ENCODE data around the gene NPY4R2.
"Not testable (repeated sequence)": the region's sequence is repeated elsewhere in the genome, so short reads cannot be mapped to it uniquely, and the experiment has no call there.

The NPY4R2 gene, protein sequence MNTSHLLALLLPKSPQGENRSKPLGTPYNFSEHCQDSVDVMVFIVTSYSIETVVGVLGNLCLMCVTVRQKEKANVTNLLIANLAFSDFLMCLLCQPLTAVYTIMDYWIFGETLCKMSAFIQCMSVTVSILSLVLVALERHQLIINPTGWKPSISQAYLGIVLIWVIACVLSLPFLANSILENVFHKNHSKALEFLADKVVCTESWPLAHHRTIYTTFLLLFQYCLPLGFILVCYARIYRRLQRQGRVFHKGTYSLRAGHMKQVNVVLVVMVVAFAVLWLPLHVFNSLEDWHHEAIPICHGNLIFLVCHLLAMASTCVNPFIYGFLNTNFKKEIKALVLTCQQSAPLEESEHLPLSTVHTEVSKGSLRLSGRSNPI

DNA sequence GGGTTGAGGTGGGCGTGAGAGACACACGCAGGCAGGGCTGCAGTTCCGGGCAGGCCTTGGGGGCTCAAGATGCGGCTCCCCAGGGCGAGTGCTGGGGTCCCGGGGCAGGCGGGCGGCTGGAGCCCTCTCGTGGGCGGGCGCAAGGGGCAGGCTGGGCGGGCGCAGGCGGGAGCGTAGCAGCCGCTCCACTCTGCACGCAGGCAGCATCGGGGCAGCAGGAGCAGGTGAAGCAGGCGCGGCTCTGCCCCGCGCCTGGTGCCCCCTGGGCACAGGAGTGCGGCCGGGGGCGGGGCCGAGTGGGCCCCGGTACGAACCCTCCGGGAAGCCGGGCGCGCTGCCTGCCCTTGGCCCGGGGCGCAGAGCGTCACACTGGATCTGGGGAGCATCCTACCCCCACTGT, at the start of gene NPY4R2:
Gene NPY4R2 (plus strand): TSS at position 188 of the 400 bp plus-strand sequence. CDS start 3,326 bp downstream, outside the sequence.
- not testable (repeated sequence) for H3K27me3 Mint-ChIP-seq, H3K36me3 Mint-ChIP-seq, H3K27ac Mint-ChIP-seq, H3K4me1 Mint-ChIP-seq, H3K4me3 Mint-ChIP-seq, H3K9me3 Mint-ChIP-seq

DNA sequence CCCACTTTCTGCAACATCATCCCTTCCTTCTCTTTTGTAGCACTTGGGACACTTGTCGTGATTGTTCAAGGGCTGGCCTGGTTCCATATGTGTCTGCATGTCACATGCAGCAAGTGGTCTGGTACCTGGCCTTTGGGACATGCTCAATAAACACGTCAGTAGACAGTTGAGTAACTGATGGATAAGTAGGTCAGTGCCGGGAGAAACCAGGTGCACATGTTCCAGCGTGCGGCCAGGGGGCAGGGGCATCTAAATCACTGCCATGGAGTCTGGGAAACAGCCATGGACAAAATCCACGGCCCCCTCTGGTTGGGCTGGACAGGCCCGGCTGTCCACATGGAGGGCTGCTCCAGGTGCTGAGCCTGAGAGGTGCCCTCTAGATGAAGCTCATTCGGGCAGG, 47.6 kb upstream of the NPY4R2 start:
- H3K27ac Mint-ChIP-seq, H3K4me1 Mint-ChIP-seq, H3K9me3 Mint-ChIP-seq, H3K36me3 Mint-ChIP-seq, H3K27me3 Mint-ChIP-seq, H3K4me3 Mint-ChIP-seq: not testable (repeated sequence)

DNA sequence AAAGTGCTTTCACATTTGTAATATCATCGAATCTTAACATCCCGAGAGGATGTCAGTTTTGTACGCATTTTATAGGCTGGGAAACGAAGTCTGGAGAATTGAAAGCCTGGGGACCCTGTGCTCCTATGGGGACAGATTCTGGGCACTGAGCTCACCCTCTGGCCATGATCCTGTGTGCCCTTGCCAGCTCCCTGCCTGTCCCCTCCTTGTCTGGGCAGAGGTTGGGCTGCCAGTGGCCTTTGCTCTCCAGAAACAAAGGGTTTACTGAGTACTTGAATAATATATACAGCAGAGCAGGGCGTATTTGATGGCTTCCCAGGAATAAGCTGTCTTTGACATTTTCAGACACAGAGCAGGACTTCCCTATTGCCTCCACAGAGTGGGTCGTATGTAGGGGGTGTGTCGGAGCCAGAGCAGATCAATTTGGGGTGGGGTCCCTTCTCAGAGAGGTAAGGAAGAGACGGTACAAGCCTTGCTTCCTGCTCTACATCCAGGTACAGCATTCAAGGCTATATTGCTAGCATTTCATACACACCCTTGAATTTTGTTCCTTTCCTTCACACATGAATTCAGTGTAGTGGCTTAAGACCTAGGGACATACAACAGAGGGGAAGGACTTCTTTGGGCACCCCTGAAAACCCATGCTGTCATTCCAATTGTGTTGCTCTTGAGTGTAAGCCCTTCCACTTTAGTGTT, 46.8 kb upstream of the NPY4R2 start:
- H3K4me3 Mint-ChIP-seq, H3K4me1 Mint-ChIP-seq, H3K27me3 Mint-ChIP-seq, H3K9me3 Mint-ChIP-seq, H3K27ac Mint-ChIP-seq, H3K36me3 Mint-ChIP-seq: not testable (repeated sequence)

DNA sequence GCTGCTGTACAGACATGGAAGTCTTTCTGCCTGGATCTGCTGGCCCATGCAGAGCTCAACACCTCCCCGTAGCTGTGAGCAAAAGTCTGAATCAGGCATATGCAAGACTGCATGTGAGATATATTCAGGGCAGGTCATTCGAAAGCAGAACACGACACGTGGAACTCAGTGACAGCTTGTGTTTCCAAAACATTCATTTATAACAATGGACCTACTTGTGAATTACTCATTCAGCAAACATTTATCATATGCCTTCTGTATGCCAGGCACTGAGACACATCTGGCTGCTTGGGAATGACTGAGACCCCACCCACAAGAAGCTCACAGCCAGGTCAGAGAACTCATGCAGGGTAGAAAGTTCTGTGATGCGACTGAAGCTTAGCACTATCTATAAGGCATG, 46.2 kb upstream of the NPY4R2 start:
- not testable (repeated sequence) for H3K9me3 Mint-ChIP-seq, H3K36me3 Mint-ChIP-seq, H3K4me3 Mint-ChIP-seq, H3K27ac Mint-ChIP-seq, H3K4me1 Mint-ChIP-seq, H3K27me3 Mint-ChIP-seq

DNA sequence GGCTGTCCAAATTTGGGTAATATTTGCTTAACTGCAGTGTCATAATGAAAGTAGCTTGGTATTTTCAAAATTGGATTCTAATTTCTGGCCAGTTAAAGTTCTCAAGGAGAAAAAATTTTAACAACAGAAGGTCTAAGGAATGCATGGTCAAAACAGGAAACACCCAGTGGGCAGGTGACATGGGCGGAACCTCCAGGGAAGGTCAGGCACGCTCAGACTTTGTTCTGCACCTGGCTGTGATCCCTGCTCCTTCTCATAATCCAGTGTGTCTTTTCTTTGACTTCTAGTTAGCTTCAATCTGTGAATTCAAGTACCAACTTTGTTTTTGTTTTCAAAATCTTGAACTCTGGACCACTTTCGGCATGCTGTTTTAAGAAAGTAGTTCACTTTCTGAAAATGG, 34.2 kb upstream of the NPY4R2 start:
- H3K4me1 Mint-ChIP-seq, H3K4me3 Mint-ChIP-seq, H3K27me3 Mint-ChIP-seq, H3K27ac Mint-ChIP-seq, H3K36me3 Mint-ChIP-seq, H3K9me3 Mint-ChIP-seq: not testable (repeated sequence)

DNA sequence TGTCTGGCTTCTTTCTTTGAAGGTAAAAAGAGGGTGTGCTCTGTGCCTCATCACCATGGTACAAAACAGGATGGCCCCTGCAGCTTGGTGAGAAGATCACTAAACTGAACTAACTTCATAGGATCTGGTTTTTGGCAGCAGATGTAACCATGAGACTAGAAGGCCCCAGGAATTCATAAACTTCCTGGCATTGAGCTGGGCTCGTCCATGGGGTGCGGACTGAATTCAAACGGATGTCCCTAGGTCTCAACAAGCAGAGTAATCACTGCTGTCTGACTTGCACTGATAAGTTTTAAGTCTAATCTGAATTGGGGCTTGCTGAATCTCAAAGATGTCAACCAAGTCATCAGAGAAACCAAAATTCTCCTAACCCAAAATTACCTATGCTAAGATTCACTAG, 33.5 kb upstream of the NPY4R2 start:
- H3K4me1 Mint-ChIP-seq, H3K9me3 Mint-ChIP-seq, H3K27ac Mint-ChIP-seq, H3K4me3 Mint-ChIP-seq, H3K36me3 Mint-ChIP-seq, H3K27me3 Mint-ChIP-seq: not testable (repeated sequence)

DNA sequence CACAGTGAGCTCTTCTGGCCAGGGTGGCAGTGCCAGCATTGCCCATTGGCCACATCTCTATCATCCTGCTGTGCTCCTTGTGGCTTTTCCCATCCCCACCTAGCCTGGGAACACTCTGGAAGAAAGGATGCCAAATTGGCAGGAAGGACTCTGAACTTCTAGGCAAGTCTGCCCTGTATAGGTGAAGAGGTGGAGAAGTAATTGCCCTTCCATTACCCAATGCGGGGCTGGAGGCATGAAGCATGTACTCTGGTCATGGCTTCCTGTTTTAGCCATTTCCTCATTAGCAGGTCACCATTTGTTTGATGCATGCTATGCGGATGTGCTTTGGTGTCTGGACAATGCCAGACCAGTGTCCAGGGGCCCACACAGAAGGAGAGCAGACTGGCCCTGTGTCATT, 32.1 kb upstream of the NPY4R2 start:
- H3K36me3 Mint-ChIP-seq, H3K27ac Mint-ChIP-seq, H3K4me3 Mint-ChIP-seq, H3K9me3 Mint-ChIP-seq, H3K4me1 Mint-ChIP-seq, H3K27me3 Mint-ChIP-seq: not testable (repeated sequence)

DNA sequence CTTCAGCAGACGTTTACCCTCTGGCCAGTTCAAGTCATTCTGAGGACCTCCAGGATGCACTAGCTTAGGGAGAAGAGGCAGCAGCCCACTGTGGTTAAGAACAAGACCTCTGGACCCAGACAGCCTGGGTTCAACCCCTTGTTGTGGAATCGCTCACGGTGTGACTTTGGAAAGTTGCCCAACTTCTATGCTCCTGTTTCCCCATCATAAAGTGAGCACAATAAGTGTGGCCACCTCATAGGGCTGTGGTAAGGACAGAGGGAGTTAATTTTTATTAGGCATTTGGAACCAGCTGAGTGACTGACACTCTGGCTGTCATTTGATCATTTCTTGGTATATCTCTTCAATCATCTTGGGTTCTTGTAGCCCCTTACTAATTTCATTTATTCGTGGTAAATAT, 31.6 kb upstream of the NPY4R2 start:
- not testable (repeated sequence) for H3K4me1 Mint-ChIP-seq, H3K9me3 Mint-ChIP-seq, H3K27ac Mint-ChIP-seq, H3K4me3 Mint-ChIP-seq, H3K27me3 Mint-ChIP-seq, H3K36me3 Mint-ChIP-seq

DNA sequence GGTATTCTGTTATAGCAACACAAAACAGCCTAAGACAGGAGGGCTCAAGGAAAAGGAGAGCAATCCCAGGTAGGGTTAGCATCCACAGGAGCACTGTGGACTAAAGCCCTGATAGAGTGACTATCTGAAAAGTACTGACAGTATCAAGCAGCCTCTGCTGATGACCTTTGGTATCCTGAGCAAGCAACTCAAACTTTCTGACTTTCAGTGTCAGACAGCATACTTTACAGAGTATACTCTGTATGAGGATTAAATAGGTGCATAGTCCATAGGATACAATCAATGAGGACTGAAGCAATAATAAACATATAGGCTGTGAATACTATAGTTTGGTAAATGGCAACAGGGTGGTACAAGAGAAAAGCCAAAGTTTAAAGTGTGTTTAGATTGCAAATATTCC, 27.7 kb upstream of the NPY4R2 start:
- H3K9me3 Mint-ChIP-seq, H3K27me3 Mint-ChIP-seq, H3K27ac Mint-ChIP-seq, H3K4me3 Mint-ChIP-seq, H3K4me1 Mint-ChIP-seq, H3K36me3 Mint-ChIP-seq: not testable (repeated sequence)

DNA sequence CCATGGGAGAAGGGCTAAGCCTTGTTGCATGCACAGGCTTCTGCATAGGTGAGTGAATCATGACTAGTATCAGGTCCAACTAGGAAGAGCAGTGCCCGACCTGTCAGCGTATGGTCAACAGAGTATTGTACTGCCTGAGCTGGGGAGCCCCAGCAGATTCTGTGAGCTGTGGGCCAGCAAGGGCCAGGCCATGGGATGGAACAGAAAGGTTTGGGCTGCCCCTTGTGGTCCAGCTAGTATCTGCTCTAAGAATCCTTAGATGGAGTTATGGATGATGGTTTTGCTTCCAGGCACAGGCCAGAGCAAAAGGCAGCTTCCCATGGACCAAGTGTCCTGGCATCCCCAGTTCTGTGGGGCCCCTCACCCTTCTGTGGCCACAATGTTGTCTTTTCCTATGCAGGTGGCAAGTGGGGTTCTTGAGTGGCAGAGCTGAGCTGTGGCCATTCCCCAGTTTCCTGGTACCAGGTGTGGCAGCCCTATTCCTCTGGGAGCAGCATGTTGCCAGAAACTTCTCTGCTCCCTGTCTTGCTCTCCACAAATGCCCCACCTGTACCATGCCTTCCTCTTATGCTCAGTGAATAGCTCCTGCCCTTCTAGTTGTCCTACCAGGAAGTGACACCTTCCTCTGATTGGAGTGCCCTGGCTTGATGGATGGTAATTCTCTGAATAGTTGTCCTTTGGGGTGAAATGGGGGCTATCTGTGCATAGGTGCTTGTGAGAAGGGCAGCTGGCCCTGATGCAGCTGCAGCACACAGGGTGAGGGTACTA, 25.8 kb upstream of the NPY4R2 start:
- H3K9me3 Mint-ChIP-seq, H3K27ac Mint-ChIP-seq, H3K4me1 Mint-ChIP-seq, H3K27me3 Mint-ChIP-seq, H3K4me3 Mint-ChIP-seq, H3K36me3 Mint-ChIP-seq: not testable (repeated sequence)

DNA sequence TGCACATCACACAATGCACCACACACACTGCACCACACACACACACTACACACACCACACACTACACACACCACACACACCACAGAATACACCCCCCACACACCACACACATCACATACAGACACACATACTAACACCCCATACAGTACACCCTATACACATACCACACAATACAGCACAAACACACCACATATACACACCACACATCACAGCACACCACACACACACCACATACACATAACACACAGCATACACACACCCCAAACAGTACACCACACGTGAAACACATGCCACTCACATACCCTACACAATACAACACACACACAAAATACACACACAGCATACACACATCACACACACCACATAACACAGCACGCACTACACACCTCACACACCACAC, 23.9 kb upstream of the NPY4R2 start:
- H3K36me3 Mint-ChIP-seq, H3K4me3 Mint-ChIP-seq, H3K27me3 Mint-ChIP-seq, H3K4me1 Mint-ChIP-seq, H3K9me3 Mint-ChIP-seq, H3K27ac Mint-ChIP-seq: not testable (repeated sequence)

DNA sequence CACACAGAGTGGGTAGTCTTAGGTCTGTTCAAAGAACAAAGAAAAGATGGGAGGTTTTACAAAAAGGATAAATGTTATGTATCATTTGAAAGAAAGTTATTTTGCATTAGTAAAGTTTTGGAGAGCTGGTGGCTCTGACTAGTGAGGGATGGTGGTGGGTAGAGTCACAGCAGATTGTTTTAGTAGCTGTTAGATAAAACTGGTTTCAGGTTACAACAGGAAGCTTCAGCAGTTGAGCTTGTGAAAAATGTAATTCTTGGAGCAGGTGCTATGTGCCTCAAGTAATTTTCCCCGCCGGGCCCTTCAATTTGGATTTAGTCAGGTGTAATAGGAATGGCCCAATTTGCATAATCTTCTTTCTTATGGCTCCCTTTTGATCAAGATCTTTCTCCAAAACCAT, 20.6 kb upstream of the NPY4R2 start:
- not testable (repeated sequence) for H3K27ac Mint-ChIP-seq, H3K36me3 Mint-ChIP-seq, H3K27me3 Mint-ChIP-seq, H3K4me1 Mint-ChIP-seq, H3K4me3 Mint-ChIP-seq, H3K9me3 Mint-ChIP-seq

DNA sequence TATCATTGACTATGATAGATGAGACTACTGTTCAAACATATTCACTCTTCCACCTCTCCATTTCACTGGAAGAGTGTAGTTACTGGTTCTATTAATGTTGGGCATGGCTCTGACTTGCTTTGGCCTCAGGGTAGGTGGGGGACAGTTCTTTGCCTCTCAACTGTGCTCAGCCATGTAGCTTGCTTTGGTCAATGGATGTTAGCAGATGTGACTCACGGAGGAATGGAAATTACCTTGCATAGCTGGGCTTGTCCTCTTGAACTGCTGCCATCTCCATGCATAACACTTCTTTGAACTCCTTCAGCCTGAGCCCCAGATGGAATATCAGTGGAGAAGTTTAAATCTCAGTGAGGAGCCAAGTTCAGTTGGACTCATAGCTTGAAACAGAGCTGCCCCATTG, 9.1 kb upstream of the NPY4R2 start:
- H3K27me3 Mint-ChIP-seq, H3K4me3 Mint-ChIP-seq, H3K9me3 Mint-ChIP-seq, H3K27ac Mint-ChIP-seq, H3K4me1 Mint-ChIP-seq, H3K36me3 Mint-ChIP-seq: not testable (repeated sequence)

DNA sequence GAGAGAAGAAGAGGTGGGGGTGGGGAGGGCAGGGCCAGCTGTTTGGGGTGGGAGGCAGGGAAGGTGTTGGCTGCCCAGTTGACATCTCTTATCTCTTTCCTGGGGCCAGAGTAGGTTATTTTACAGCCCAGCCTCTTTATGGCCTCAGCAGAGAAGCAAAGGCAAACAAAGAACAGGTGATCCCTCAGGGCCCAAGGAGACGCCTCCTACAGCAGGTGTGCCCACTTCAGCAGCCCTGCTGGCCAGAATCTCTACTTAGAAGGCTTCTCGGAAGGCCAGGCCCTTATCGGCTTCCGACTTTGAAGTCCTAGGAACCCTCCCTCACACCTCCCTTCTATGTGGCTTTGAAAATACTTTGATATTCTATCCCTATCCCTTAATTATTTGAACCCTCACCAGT, 8.0 kb upstream of the NPY4R2 start:
- H3K4me3 Mint-ChIP-seq, H3K9me3 Mint-ChIP-seq, H3K36me3 Mint-ChIP-seq, H3K4me1 Mint-ChIP-seq, H3K27ac Mint-ChIP-seq, H3K27me3 Mint-ChIP-seq: not testable (repeated sequence)

DNA sequence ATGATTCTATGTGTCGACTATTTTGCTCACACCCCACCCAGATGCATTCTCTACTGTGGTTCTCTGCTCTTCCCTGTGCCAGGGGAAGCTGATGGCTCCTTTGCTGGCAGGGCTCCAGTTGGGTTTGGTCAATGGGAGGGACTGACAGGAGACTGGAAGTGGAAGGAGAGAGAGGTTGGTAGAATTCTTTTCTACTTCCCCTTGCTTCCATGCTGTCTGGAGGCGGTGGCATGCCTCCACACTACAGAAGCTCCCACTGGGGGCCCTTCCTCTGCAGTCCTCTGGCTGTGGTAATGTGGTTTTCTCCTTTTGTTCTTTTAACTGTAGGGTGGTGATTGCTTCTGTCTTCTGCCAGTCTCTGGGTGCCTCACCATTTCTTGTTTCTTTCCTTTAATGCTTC, 4.4 kb upstream of the NPY4R2 start:
- not testable (repeated sequence) for H3K9me3 Mint-ChIP-seq, H3K27ac Mint-ChIP-seq, H3K36me3 Mint-ChIP-seq, H3K4me3 Mint-ChIP-seq, H3K4me1 Mint-ChIP-seq, H3K27me3 Mint-ChIP-seq

DNA sequence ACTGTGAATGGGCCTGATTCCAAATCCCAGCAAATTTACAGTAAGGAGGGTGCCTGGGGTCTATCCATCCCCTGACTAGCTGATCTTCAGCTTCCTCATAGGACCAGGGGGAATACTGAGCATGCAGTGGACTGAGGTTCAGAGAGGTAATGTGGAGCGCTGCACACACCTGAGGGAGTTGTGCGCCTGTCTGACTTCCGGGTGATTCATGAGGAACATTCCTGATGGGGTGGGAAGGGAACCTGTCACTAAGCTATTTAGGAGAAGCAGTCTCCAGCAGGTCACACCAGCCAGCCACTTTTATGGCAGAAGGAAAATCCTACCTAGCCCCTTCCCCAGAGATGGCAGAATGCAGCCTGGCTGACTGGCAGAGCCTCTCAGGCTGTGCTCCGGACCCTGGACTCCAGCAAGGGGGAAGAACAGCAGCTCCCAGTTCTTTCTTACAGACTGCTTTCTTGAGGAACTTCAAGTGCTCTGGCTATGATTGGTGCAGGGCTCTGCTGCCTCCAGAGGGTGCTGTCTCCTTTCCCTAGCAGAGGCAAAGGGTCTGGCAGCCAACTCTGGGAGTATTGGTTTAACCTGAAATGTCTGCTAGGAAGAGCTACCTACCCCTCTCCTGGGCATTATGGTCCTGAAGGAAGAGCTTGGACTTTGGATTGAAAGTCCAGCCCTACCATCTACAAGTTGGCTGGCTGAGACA, 2.5 kb upstream of the NPY4R2 start:
- H3K27ac Mint-ChIP-seq, H3K9me3 Mint-ChIP-seq, H3K36me3 Mint-ChIP-seq, H3K4me3 Mint-ChIP-seq, H3K4me1 Mint-ChIP-seq, H3K27me3 Mint-ChIP-seq: not testable (repeated sequence)
